SH-SY5Y (cell line): ENCODE measurements around the gene ANKS6.

Source experiments
- GATA2 ChIP-seq: IDR thresholded peaks from 2 replicates; pipeline ENCODE4 v1.6.1; 2011; ENCODE audit warnings: mild to moderate bottlenecking, low read depth, low read length
- GATA3 ChIP-seq: IDR thresholded peaks from 2 replicates; pipeline ENCODE4 v1.6.1; 2011; ENCODE audit warnings: low read depth, mild to moderate bottlenecking, low read length, moderate library complexity

DNA sequence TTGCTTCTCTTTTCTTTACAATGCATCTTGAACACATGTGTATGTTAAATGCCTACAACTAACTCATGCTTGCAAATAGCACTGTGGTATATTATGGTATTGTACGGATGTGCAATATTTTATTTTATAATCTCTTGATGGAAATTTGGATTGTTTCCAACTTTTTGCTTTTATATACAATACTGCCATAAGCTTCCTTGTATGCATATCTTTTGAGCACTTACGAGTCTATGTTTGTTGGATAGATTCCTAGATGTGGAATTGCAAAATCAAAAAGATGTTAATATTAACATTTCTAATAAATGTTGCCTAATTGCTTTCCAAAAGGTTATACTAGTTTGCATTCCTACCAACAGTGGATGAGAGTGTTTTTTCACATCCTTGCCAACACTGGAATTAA, 7.7 kb upstream of the ANKS6 start:
- TF ChIP-seq GATA3 (no peak), GATA2 (no peak)
